GM19351 (cell line): Measurements from ENCODE around the gene RPL4.
"Not testable (repeated sequence)": the region's sequence is repeated elsewhere in the genome, so short reads cannot be mapped to it uniquely, and the experiment has no call there.

ENCODE experiments used
- ATAC-seq: cut with Tn5 transposase; IDR thresholded peaks from one replicate; pipeline ENCODE4 v1.9.1; 2021; ENCODE audit warnings: mild to moderate bottlenecking, moderate library complexity; ENCODE audit not compliant: unreplicated experiment

Gene RPL4

GRCh38 chr15:66461294-66461693 is 43.4 kb downstream of the RPL4 start:
- ATAC-seq = not testable (repeated sequence)

GRCh38 chr15:66459818-66460615 is 44.6 kb downstream of the RPL4 start:
- no peak for ATAC-seq

- no peak for ATAC-seq
Observed at GRCh38 chr15:66456211-66456610, 48.4 kb downstream of the RPL4 start.

- ATAC-seq = no peak
Observed at GRCh38 chr15:66454143-66454542, 50.5 kb downstream of the RPL4 start.

GRCh38 chr15:66452971-66453580 is 51.6 kb downstream of the RPL4 start:
- no peak for ATAC-seq

- no peak for ATAC-seq
Observed at GRCh38 chr15:66452420-66452819, 52.2 kb downstream of the RPL4 start.
